Gastroesophageal sphincter (tissue), 4 donors: ENCODE measurements around the gene ZFC3H1. TPM values are rescaled to one million over a fixed set of nuclear protein-coding genes. Genes with fewer than 3 reads are reported as not detected.
A peak's percentile ranks its signal among the peaks of the same experiment; 100 is the strongest.

ENCODE experiments used
- ATAC-seq: fragments of 150-250 bp; one replicate; pipeline ENCODE4 v1.9.1; 2016; ENCODE audit warnings: mild to moderate bottlenecking, moderate library complexity
- H3K27ac ChIP-seq, 4 donors: fragments of 200-600 bp; sonication (generic) in 3 of 4; 1 replicate in 3 of 4; 2 replicates in 1 of 4; pipeline ENCODE4 v1.5.1; 2016 to 2019
- H3K27me3 ChIP-seq: fragments of 200-600 bp; sonication (generic); one replicate; pipeline ENCODE4 v1.5.1; 2019
- H3K36me3 ChIP-seq, 2 donors: fragments of 200-600 bp; sonication (generic); one replicate each; pipeline ENCODE4 v1.5.1; 2019; ENCODE audit warnings: control low read depth in 1 of 2
- H3K4me1 ChIP-seq, 3 donors: fragments of 200-600 bp; sonication (generic); 1 replicate in 2 of 3; 2 replicates in 1 of 3; pipeline ENCODE4 v1.5.1; 2016 to 2019; ENCODE audit warnings: control low read depth in 2 of 3
- H3K4me3 ChIP-seq, 2 donors: fragments of 200-600 bp; sonication (generic); one replicate each; pipeline ENCODE4 v1.5.1; 2019; ENCODE audit warnings: mild to moderate bottlenecking in 1 of 2, moderate library complexity in 1 of 2
- H3K9me3 ChIP-seq, 3 donors: fragments of 200-600 bp; sonication (generic); one replicate each; pipeline ENCODE4 v1.5.1; 2017 to 2019; ENCODE audit warnings: control low read depth in 2 of 3
- EP300 ChIP-seq: sonication (generic); formaldehyde crosslinking; IDR thresholded peaks from one replicate; pipeline ENCODE4 v1.6.1; 2017; ENCODE audit warnings: antibody characterized with exemption, mild to moderate bottlenecking
- POLR2A ChIP-seq, 2 donors: fragments of 450-650 bp; IDR thresholded peaks; one replicate each; pipeline ENCODE4 v1.6.1; 2017; ENCODE audit warnings: antibody characterized with exemption in 2 of 2, mild to moderate bottlenecking in 2 of 2, moderate library complexity in 1 of 2
- POLR2AphosphoS5 ChIP-seq: sonication (generic); formaldehyde crosslinking; IDR thresholded peaks from one replicate; pipeline ENCODE4 v1.6.1; 2017; ENCODE audit warnings: antibody characterized with exemption
- WGBS, 2 donors: methylation state at CpG; one replicate each; pipeline ENCODE4 v1.1.5; 2018; ENCODE audit warnings: low coverage in 1 of 2; 5-methylcytosine and 5-hydroxymethylcytosine counted together
- total RNA-seq, 4 donors: library from RNA; depleted of rRNA; stranded (reverse); fragments of >200 nt; gene quantifications; one replicate each; pipeline ENCODE4 v1.1.0, GENCODE V29; 2016
- TF ChIP-seq, protein P1 (sequence below), 4 experiments: fragments of 200-600 bp in 2 of 4; fragments of 450-650 bp in 2 of 4; sonication (generic) in 1 of 4; IDR thresholded peaks; one replicate each; pipeline ENCODE4 v1.5.1; 2017 to 2019; ENCODE audit warnings: antibody characterized with exemption in 4 of 4, mild to moderate bottlenecking in 2 of 4, moderate library complexity in 2 of 4

ZFC3H1 gene
- total RNA-seq, 4 donors from 2014 or later, result 17.1 to 65.2 (median 30.3) TPM

GRCh38 chr12:71639341-71639760 lies 24.3 kb downstream of the ZFC3H1 start:
- Histone ChIP-seq H3K27me3 (no peaks in the 10 kb centered on the region), H3K9me3 (no peaks in the 10 kb centered on the region), H3K4me1 (no peaks in the 10 kb centered on the region), H3K36me3 (peaks cover 14 to 94% of the 10 kb centered on the region in 2 donors), H3K27ac (no peak overlapping the region), H3K4me3 (no peak overlapping the region)
- WGBS, 2 donors, result 62 to 78% methylated on average over 2 of the region's 2 CpGs
- ATAC-seq, result no peak
- no peak for TF ChIP-seq POLR2A (IDR thresholded peaks at IDR 0.05)

DNA sequence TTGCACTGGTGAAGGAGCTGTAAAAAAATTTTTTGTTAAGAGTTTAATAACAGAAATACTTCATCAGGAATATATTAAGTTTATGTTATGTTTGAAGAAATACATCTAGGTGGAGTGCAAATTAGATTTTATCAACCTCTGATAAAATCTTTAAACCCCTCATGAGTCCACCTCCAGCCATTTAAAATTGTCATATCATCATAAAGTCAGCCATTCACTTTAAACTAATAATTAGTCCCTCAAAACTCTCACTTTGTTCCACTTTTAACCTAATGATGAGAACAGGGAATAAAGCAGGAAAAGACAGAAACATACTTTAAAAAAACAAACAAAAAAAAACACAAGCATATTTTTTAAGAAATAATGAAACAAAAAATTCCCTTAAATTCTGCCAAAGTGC lies 25.1 kb downstream of the ZFC3H1 start:
- no peaks in the 10 kb centered on the region for H3K4me1 ChIP-seq
- no peaks in the 10 kb centered on the region for H3K9me3 ChIP-seq
- peaks cover 14 to 94% of the 10 kb centered on the region in 2 donors for H3K36me3 ChIP-seq
- no peak overlapping the region for H3K4me3 ChIP-seq
- H3K27ac ChIP-seq, result no peak overlapping the region
- TF ChIP-seq, protein P1, sequence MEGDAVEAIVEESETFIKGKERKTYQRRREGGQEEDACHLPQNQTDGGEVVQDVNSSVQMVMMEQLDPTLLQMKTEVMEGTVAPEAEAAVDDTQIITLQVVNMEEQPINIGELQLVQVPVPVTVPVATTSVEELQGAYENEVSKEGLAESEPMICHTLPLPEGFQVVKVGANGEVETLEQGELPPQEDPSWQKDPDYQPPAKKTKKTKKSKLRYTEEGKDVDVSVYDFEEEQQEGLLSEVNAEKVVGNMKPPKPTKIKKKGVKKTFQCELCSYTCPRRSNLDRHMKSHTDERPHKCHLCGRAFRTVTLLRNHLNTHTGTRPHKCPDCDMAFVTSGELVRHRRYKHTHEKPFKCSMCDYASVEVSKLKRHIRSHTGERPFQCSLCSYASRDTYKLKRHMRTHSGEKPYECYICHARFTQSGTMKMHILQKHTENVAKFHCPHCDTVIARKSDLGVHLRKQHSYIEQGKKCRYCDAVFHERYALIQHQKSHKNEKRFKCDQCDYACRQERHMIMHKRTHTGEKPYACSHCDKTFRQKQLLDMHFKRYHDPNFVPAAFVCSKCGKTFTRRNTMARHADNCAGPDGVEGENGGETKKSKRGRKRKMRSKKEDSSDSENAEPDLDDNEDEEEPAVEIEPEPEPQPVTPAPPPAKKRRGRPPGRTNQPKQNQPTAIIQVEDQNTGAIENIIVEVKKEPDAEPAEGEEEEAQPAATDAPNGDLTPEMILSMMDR (IDR thresholded peaks at IDR 0.05), result no peak
- no peak for TF ChIP-seq POLR2A (IDR thresholded peaks at IDR 0.05)
- no peak for TF ChIP-seq EP300
- no peak for TF ChIP-seq POLR2AphosphoS5
- ATAC-seq, result no peak
- no peaks in the 10 kb centered on the region for H3K27me3 ChIP-seq

DNA sequence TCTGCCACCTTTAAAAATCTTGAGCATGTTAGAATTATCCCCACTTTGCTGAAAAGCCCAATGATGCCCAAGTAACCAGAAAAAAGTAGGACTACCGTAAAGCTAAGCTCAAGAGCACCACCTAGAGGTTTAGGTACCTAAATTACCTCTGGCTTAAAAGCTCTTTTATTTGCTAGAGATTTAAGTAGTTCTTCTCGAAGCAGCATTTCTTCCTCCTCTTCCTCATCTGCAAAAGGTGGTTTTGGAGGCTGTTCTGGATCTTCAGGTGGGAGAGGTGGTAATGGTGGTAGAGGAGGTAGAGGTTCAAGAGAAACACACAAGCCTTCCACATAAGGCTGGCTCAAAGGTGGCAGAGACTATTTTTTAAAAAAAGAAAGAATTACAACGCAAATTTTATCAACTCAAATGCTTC lies 26.9 kb downstream of the ZFC3H1 start:
- TF ChIP-seq, protein P1 (IDR thresholded peaks at IDR 0.05), result peak; percentile 34 to 73 (median 56)
- TF ChIP-seq POLR2AphosphoS5, result no peak
- no peak for ATAC-seq
- Histone ChIP-seq H3K9me3 (no peaks in the 10 kb centered on the region), H3K27me3 (no peaks in the 10 kb centered on the region), H3K27ac (no peak overlapping the region), H3K4me1 (no peaks in the 10 kb centered on the region), H3K36me3 (peaks cover 20 to 94% of the 10 kb centered on the region in 2 donors), H3K4me3 (no peak overlapping the region)
- 21 to 26% methylated on average over 3 of the region's 3 CpGs for WGBS, 2 donors

- Histone ChIP-seq H3K27me3 (no peaks in the 10 kb centered on the region), H3K27ac (no peak overlapping the region), H3K4me1 (no peaks in the 10 kb centered on the region), H3K4me3 (no peak overlapping the region), H3K9me3 (no peaks in the 10 kb centered on the region), H3K36me3 (peaks cover 16 to 100% of the 10 kb centered on the region in 2 donors)
- no peak for ATAC-seq
- TF ChIP-seq POLR2AphosphoS5 (no peak), POLR2A (IDR thresholded peaks at IDR 0.05) (no peak), EP300 (no peak)
- TF ChIP-seq, protein P1 (IDR thresholded peaks at IDR 0.05), result no peak
- WGBS, 2 donors, result 86 to 87% methylated on average over 2 of the region's 2 CpGs
Observed at GRCh38 chr12:71627438-71628002, 36.1 kb downstream of the ZFC3H1 start.

GRCh38 chr12:71626768-71627167 lies 36.9 kb downstream of the ZFC3H1 start:
- no peak overlapping the region for H3K27ac ChIP-seq
- H3K9me3 ChIP-seq, result no peaks in the 10 kb centered on the region
- no peaks in the 10 kb centered on the region for H3K4me1 ChIP-seq
- TF ChIP-seq POLR2A (IDR thresholded peaks at IDR 0.05) (no peak), EP300 (no peak), POLR2AphosphoS5 (no peak)
- TF ChIP-seq, protein P1 (IDR thresholded peaks at IDR 0.05), result no peak
- no peak overlapping the region for H3K4me3 ChIP-seq
- ATAC-seq, result no peak
- H3K27me3 ChIP-seq, result no peaks in the 10 kb centered on the region
- H3K36me3 ChIP-seq, result peaks cover 15 to 100% of the 10 kb centered on the region in 2 donors
- WGBS, 2 donors, result 36 to 43% methylated on average over 3 of the region's 3 CpGs
